Activated effector memory CD4-positive, alpha-beta T cell treated with Interleukin-2 at 50 U/mL for 16 hours (primary cell): ENCODE measurements around the gene TFPI2.

Experiments
- DNase-seq: peaks from one replicate; pipeline ENCODE4 v3.0.0-alpha.2; 2020

TFPI2 gene

GRCh38 chr7:93906267-93906666, 15.7 kb upstream of the TFPI2 start, which contains the start of gene GNGT1:
Gene GNGT1, plus strand, starts transcription at chr7:93906567. Its CDS starts 180 bp downstream, at chr7:93906747.
- DNase-seq, result no peak

GRCh38 chr7:93902777-93903423, 12.3 kb upstream of the TFPI2 start:
- no peak for DNase-seq

GRCh38 chr7:93897680-93898079, 7.1 kb upstream of the TFPI2 start:
- no peak for DNase-seq

- no peak for DNase-seq
Observed at GRCh38 chr7:93895859-93896600, 5.5 kb upstream of the TFPI2 start.

GRCh38 chr7:93894966-93895640, 4.5 kb upstream of the TFPI2 start:
- no peak for DNase-seq

GRCh38 chr7:93894426-93894825, 3.9 kb upstream of the TFPI2 start:
- no peak for DNase-seq

- DNase-seq, result no peak
Observed at GRCh38 chr7:93890041-93890463, 501 bp downstream of the TFPI2 start.

GRCh38 chr7:93889261-93889660, 1.3 kb downstream of the TFPI2 start:
- no peak for DNase-seq

- no peak for DNase-seq
Observed at GRCh38 chr7:93884541-93884940, 6.0 kb downstream of the TFPI2 start.

- no peak for DNase-seq
Observed at GRCh38 chr7:93883917-93884345, 6.6 kb downstream of the TFPI2 start.

GRCh38 chr7:93883078-93883916, 7.3 kb downstream of the TFPI2 start:
- DNase-seq, result no peak

GRCh38 chr7:93882468-93882867, 8.1 kb downstream of the TFPI2 start:
- no peak for DNase-seq

- DNase-seq, result no peak
Observed at GRCh38 chr7:93879356-93879755, 11.2 kb downstream of the TFPI2 start.

- no peak for DNase-seq
Observed at GRCh38 chr7:93877742-93878141, 12.8 kb downstream of the TFPI2 start.

GRCh38 chr7:93873998-93874574, 16.5 kb downstream of the TFPI2 start:
- DNase-seq, result no peak

GRCh38 chr7:93866886-93867285, 23.7 kb downstream of the TFPI2 start:
- no peak for DNase-seq

- no peak for DNase-seq
Observed at GRCh38 chr7:93862651-93863050, 27.9 kb downstream of the TFPI2 start.

- no peak for DNase-seq
Observed at GRCh38 chr7:93861325-93861949, 29.1 kb downstream of the TFPI2 start.

- DNase-seq, result no peak
Observed at GRCh38 chr7:93860261-93860660, 30.3 kb downstream of the TFPI2 start.

GRCh38 chr7:93858857-93859256, 31.7 kb downstream of the TFPI2 start:
- DNase-seq, result no peak

GRCh38 chr7:93856323-93856722, 34.2 kb downstream of the TFPI2 start:
- DNase-seq, result no peak

GRCh38 chr7:93855797-93856196, 34.8 kb downstream of the TFPI2 start:
- DNase-seq, result no peak
